Parathyroid adenoma (tissue), 2 donors: ENCODE data around the gene AGBL4.

ENCODE experiments used
- H2AFZ ChIP-seq: fragments of 300-600 bp; sonication (generic); one replicate; pipeline ENCODE4 v1.7.0; 2017; ENCODE audit warnings: antibody characterized with exemption, mild to moderate bottlenecking
- H3K27ac ChIP-seq: fragments of 300-600 bp; sonication (generic); one replicate; pipeline ENCODE4 v1.7.0; 2017
- H3K27me3 ChIP-seq: fragments of 300-600 bp; sonication (generic); one replicate; pipeline ENCODE4 v1.7.0; 2017; ENCODE audit warnings: low read length; ENCODE audit not compliant: control insufficient read depth, insufficient read depth
- H3K36me3 ChIP-seq: fragments of 300-600 bp; sonication (generic); one replicate; pipeline ENCODE4 v1.7.0; 2017; ENCODE audit warnings: low read length; ENCODE audit not compliant: control insufficient read depth, insufficient read depth
- H3K4me1 ChIP-seq: fragments of 300-600 bp; sonication (generic); one replicate; pipeline ENCODE4 v1.7.0; 2017; ENCODE audit warnings: control low read depth
- H3K4me2 ChIP-seq: fragments of 300-600 bp; sonication (generic); one replicate; pipeline ENCODE4 v1.7.0; 2017; ENCODE audit warnings: low read length
- H3K4me3 ChIP-seq: fragments of 300-600 bp; sonication (generic); one replicate; pipeline ENCODE4 v1.7.0; 2017; ENCODE audit warnings: low read depth, low read length
- H3K79me2 ChIP-seq: fragments of 300-600 bp; sonication (generic); one replicate; pipeline ENCODE4 v1.7.0; 2017; ENCODE audit warnings: control low read depth
- H3K9ac ChIP-seq: fragments of 300-600 bp; sonication (generic); one replicate; pipeline ENCODE4 v1.7.0; 2017; ENCODE audit warnings: mild to moderate bottlenecking
- H3K9me3 ChIP-seq: fragments of 300-600 bp; sonication (generic); one replicate; pipeline ENCODE4 v1.7.0; 2017; ENCODE audit warnings: low read length; ENCODE audit not compliant: control insufficient read depth
- TF ChIP-seq, protein P1 (sequence below): fragments of 300-600 bp; sonication (generic); IDR thresholded peaks from one replicate; pipeline ENCODE4 v1.7.0; 2017; ENCODE audit warnings: antibody characterized with exemption, mild to moderate bottlenecking
- donor health status: primary hyperparathyroidism.

The AGBL4 gene

GRCh38 chr1:49364676-49365075 is 659.1 kb downstream of the AGBL4 start:
- no peak overlapping the region for H3K27ac ChIP-seq
- TF ChIP-seq, protein P1, sequence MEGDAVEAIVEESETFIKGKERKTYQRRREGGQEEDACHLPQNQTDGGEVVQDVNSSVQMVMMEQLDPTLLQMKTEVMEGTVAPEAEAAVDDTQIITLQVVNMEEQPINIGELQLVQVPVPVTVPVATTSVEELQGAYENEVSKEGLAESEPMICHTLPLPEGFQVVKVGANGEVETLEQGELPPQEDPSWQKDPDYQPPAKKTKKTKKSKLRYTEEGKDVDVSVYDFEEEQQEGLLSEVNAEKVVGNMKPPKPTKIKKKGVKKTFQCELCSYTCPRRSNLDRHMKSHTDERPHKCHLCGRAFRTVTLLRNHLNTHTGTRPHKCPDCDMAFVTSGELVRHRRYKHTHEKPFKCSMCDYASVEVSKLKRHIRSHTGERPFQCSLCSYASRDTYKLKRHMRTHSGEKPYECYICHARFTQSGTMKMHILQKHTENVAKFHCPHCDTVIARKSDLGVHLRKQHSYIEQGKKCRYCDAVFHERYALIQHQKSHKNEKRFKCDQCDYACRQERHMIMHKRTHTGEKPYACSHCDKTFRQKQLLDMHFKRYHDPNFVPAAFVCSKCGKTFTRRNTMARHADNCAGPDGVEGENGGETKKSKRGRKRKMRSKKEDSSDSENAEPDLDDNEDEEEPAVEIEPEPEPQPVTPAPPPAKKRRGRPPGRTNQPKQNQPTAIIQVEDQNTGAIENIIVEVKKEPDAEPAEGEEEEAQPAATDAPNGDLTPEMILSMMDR, result no peak
- H3K4me3 ChIP-seq, result no peak overlapping the region
- H3K79me2 ChIP-seq, result no peaks in the 10 kb centered on the region
- H3K9me3 ChIP-seq, result no peaks in the 10 kb centered on the region
- H3K4me2 ChIP-seq, result no peak overlapping the region
- no peaks in the 10 kb centered on the region for H3K27me3 ChIP-seq
- H3K4me1 ChIP-seq, result no peaks in the 10 kb centered on the region
- H3K36me3 ChIP-seq, result no peaks in the 10 kb centered on the region
- no peak overlapping the region for H2AFZ ChIP-seq
- no peak overlapping the region for H3K9ac ChIP-seq

- no peaks in the 10 kb centered on the region for H3K9me3 ChIP-seq
- H3K9ac ChIP-seq, result no peak overlapping the region
- H3K4me1 ChIP-seq, result no peaks in the 10 kb centered on the region
- no peaks in the 10 kb centered on the region for H3K79me2 ChIP-seq
- no peaks in the 10 kb centered on the region for H3K27me3 ChIP-seq
- H3K4me3 ChIP-seq, result no peak overlapping the region
- TF ChIP-seq, protein P1, result no peak
- no peaks in the 10 kb centered on the region for H3K36me3 ChIP-seq
- H3K4me2 ChIP-seq, result no peak overlapping the region
- H3K27ac ChIP-seq, result no peak overlapping the region
- no peak overlapping the region for H2AFZ ChIP-seq
Measured at GRCh38 chr1:49363628-49364027, 660.1 kb downstream of the AGBL4 start.

DNA sequence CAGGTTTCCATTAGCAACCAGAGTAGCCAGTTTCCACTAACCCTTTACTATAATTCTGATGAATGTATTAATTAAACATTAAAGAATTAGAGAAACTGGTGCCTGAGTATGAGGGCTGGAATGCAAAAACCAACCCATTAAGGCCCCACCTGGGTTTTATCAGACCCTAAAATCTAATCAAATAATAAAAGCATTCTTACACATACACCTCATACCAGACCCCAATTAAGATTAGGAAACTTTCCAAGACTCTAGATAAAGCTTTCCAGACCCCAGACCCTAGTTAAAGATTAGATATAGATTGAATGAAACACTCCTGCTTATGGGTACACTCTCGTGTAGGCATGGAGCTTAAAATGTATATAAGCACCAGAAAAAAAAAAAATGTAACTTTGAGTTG is 665.7 kb downstream of the AGBL4 start:
- H3K27ac ChIP-seq, result no peak overlapping the region
- no peaks in the 10 kb centered on the region for H3K79me2 ChIP-seq
- no peaks in the 10 kb centered on the region for H3K27me3 ChIP-seq
- TF ChIP-seq, protein P1, result no peak
- H3K4me2 ChIP-seq, result no peak overlapping the region
- no peaks in the 10 kb centered on the region for H3K9me3 ChIP-seq
- H3K36me3 ChIP-seq, result no peaks in the 10 kb centered on the region
- no peak overlapping the region for H2AFZ ChIP-seq
- H3K4me3 ChIP-seq, result no peak overlapping the region
- no peaks in the 10 kb centered on the region for H3K4me1 ChIP-seq
- H3K9ac ChIP-seq, result no peak overlapping the region

DNA sequence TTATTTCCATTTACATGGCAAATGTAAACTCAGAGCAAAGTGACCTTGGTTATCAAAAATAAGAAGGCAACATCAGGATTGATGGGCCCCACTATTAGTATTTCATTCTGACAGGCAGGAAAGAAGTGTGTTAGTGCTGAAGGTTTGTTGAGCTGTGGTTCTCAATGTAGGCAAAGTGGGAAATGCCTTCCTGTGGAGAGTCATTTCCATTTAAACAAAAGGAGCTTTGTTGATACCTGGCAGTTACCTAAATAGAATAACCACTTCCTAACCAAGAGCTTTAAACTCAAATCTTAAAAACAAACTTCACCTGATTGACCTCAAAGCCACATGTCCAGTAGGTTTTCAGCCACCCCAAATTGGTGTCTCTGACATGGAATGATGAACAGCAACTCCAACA is 667.2 kb downstream of the AGBL4 start:
- H2AFZ ChIP-seq, result no peak overlapping the region
- no peaks in the 10 kb centered on the region for H3K36me3 ChIP-seq
- TF ChIP-seq, protein P1, result no peak
- no peak overlapping the region for H3K4me2 ChIP-seq
- no peaks in the 10 kb centered on the region for H3K79me2 ChIP-seq
- H3K27ac ChIP-seq, result no peak overlapping the region
- no peak overlapping the region for H3K4me3 ChIP-seq
- no peak overlapping the region for H3K9ac ChIP-seq
- no peaks in the 10 kb centered on the region for H3K9me3 ChIP-seq
- no peaks in the 10 kb centered on the region for H3K27me3 ChIP-seq
- no peaks in the 10 kb centered on the region for H3K4me1 ChIP-seq

GRCh38 chr1:49351768-49352167 is 672.0 kb downstream of the AGBL4 start:
- Histone ChIP-seq H3K36me3 (no peaks in the 10 kb centered on the region), H2AFZ (no peak overlapping the region), H3K9me3 (no peaks in the 10 kb centered on the region), H3K4me1 (no peaks in the 10 kb centered on the region), H3K9ac (no peak overlapping the region), H3K4me2 (no peak overlapping the region), H3K4me3 (no peak overlapping the region), H3K27ac (no peak overlapping the region), H3K27me3 (no peaks in the 10 kb centered on the region), H3K79me2 (no peaks in the 10 kb centered on the region)
- TF ChIP-seq, protein P1, result no peak
